GM23338 (cell line): Measurements from ENCODE around the gene IRF2BP2.

Experiments used
- POLR2AphosphoS5 ChIP-seq: IDR thresholded peaks from 2 replicates; pipeline ENCODE4 v1.6.1; 2016; ENCODE audit warnings: antibody characterized with exemption, low read depth
- ZNF114 ChIP-seq: fragments of 250-450 bp; sonication (Bioruptor Pico); IDR thresholded peaks from 2 replicates; pipeline ENCODE4 v1.5.0; 2020; ENCODE audit warnings: mild to moderate bottlenecking, moderate library complexity
- TF ChIP-seq, protein P1 (sequence below), 2 experiments: fragments of 200-600 bp in 1 of 2; sonication (generic) in 1 of 2; conservative IDR thresholded peaks; 2 replicates each; pipeline versions ENCODE4 v1.5.1 to v1.6.1; 2016 to 2017; ENCODE audit warnings: antibody characterized with exemption in 2 of 2, low read depth in 2 of 2, mild to moderate bottlenecking in 2 of 2, moderate library complexity in 1 of 2
- TF ChIP-seq, protein P2 (sequence below): IDR thresholded peaks from one replicate; pipeline ENCODE4 v1.6.1; 2018; ENCODE audit warnings: antibody characterized with exemption; ENCODE audit not compliant: unreplicated experiment

DNA sequence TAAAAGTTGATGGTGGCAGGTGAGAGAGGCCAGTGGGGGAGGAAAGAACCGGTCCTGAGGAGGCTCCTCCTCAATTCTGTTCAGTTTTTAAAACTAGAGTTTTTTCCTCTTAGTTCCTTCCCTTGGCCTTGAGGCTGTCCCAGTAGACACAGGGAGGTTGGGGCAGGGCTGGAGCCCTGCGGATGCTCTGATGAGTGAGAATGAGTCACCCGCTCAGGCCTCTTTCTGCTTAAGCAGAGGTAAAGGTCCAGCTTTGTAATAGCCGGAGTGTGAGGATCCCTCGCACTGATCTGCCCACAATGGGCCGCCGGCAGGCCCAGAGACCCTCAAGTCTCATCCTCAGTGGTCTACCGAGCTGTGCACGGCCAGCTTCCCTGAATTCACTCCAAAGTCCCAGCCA, 49.6 kb upstream of the IRF2BP2 start:
- TF ChIP-seq POLR2AphosphoS5 (no peak), ZNF114 (CRISPR knock-in tag) (no peak)
- TF ChIP-seq, protein P1, sequence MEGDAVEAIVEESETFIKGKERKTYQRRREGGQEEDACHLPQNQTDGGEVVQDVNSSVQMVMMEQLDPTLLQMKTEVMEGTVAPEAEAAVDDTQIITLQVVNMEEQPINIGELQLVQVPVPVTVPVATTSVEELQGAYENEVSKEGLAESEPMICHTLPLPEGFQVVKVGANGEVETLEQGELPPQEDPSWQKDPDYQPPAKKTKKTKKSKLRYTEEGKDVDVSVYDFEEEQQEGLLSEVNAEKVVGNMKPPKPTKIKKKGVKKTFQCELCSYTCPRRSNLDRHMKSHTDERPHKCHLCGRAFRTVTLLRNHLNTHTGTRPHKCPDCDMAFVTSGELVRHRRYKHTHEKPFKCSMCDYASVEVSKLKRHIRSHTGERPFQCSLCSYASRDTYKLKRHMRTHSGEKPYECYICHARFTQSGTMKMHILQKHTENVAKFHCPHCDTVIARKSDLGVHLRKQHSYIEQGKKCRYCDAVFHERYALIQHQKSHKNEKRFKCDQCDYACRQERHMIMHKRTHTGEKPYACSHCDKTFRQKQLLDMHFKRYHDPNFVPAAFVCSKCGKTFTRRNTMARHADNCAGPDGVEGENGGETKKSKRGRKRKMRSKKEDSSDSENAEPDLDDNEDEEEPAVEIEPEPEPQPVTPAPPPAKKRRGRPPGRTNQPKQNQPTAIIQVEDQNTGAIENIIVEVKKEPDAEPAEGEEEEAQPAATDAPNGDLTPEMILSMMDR (conservative IDR thresholded peaks at IDR 0.05; ENCODE audit: low read depth in 2 of 2), result no peak
- TF ChIP-seq, protein P2, sequence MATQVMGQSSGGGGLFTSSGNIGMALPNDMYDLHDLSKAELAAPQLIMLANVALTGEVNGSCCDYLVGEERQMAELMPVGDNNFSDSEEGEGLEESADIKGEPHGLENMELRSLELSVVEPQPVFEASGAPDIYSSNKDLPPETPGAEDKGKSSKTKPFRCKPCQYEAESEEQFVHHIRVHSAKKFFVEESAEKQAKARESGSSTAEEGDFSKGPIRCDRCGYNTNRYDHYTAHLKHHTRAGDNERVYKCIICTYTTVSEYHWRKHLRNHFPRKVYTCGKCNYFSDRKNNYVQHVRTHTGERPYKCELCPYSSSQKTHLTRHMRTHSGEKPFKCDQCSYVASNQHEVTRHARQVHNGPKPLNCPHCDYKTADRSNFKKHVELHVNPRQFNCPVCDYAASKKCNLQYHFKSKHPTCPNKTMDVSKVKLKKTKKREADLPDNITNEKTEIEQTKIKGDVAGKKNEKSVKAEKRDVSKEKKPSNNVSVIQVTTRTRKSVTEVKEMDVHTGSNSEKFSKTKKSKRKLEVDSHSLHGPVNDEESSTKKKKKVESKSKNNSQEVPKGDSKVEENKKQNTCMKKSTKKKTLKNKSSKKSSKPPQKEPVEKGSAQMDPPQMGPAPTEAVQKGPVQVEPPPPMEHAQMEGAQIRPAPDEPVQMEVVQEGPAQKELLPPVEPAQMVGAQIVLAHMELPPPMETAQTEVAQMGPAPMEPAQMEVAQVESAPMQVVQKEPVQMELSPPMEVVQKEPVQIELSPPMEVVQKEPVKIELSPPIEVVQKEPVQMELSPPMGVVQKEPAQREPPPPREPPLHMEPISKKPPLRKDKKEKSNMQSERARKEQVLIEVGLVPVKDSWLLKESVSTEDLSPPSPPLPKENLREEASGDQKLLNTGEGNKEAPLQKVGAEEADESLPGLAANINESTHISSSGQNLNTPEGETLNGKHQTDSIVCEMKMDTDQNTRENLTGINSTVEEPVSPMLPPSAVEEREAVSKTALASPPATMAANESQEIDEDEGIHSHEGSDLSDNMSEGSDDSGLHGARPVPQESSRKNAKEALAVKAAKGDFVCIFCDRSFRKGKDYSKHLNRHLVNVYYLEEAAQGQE, result no peak
